Smooth muscle cell (in vitro differentiated cells): ENCODE results near the gene ARHGAP31. TPM values are rescaled to one million over a fixed set of nuclear protein-coding genes. Genes with fewer than 3 reads are reported as not detected.
"Not testable (repeated sequence)": the region's sequence is repeated elsewhere in the genome, so short reads cannot be mapped to it uniquely, and the experiment has no call there.

Experiments used
- DNase-seq: peaks from one replicate; lab custom pipeline; 2025; ENCODE audit not compliant: unreplicated experiment; lab: John Stamatoyannopoulos, UW
- H2AFZ ChIP-seq: fragments of 200-600 bp; sonication (generic); 2 replicates; pipeline ENCODE4 v1.6.0; 2016; ENCODE audit warnings: antibody characterized with exemption, low read depth, mild to moderate bottlenecking
- H3F3A ChIP-seq: fragments of 200-600 bp; sonication (generic); 2 replicates; pipeline ENCODE4 v1.6.0; 2017; ENCODE audit warnings: antibody characterized with exemption, low read depth
- H3K27ac ChIP-seq: fragments of 200-600 bp; sonication (generic); 2 replicates; pipeline ENCODE4 v1.5.1; 2016; ENCODE audit warnings: low read depth, mild to moderate bottlenecking
- H3K27me3 ChIP-seq: fragments of 200-600 bp; sonication (generic); 2 replicates; pipeline ENCODE4 v1.6.1; 2016; ENCODE audit warnings: low read depth, mild to moderate bottlenecking
- H3K36me3 ChIP-seq: fragments of 200-600 bp; sonication (generic); 2 replicates; pipeline ENCODE4 v1.5.1; 2016; ENCODE audit warnings: low read depth
- H3K4me1 ChIP-seq: fragments of 200-600 bp; sonication (generic); 2 replicates; pipeline ENCODE4 v1.5.1; 2016; ENCODE audit warnings: low read depth
- H3K4me2 ChIP-seq: fragments of 200-600 bp; sonication (generic); 2 replicates; pipeline ENCODE4 v1.6.0; 2016; ENCODE audit warnings: mild to moderate bottlenecking
- H3K4me3 ChIP-seq: fragments of 200-600 bp; sonication (generic); 2 replicates; pipeline ENCODE4 v1.5.1; 2016; ENCODE audit warnings: mild to moderate bottlenecking
- H3K79me2 ChIP-seq: fragments of 200-600 bp; sonication (generic); 2 replicates; pipeline ENCODE4 v1.6.0; 2016; ENCODE audit warnings: low read depth, mild to moderate bottlenecking
- H3K9ac ChIP-seq: fragments of 200-600 bp; sonication (generic); 2 replicates; pipeline ENCODE4 v1.6.0; 2016; ENCODE audit warnings: low read depth
- H3K9me3 ChIP-seq: fragments of 200-600 bp; sonication (generic); replicated peaks from 2 replicates; pipeline ENCODE4 v1.5.1; 2016; ENCODE audit warnings: low read depth
- H4K20me1 ChIP-seq: fragments of 200-600 bp; sonication (generic); 2 replicates; pipeline ENCODE4 v1.6.0; 2016; ENCODE audit warnings: low read depth
- CTCF ChIP-seq: fragments of 200-600 bp; sonication (generic); IDR thresholded peaks from 2 replicates; pipeline ENCODE4 v1.5.1; 2017; ENCODE audit warnings: borderline replicate concordance, mild to moderate bottlenecking, antibody characterized with exemption; ENCODE audit not compliant: insufficient read depth, poor library complexity, severe bottlenecking
- WGBS: methylation state at CpG from one replicate; pipeline ENCODE4 v1.1.7; 2016; ENCODE audit warnings: low lambda C conversion rate; 5-methylcytosine and 5-hydroxymethylcytosine counted together
- polyA plus RNA-seq: library from polyadenylated mRNA; unstranded; fragments of >200 nt; fragmentation: Nextera tagmentation; extraction: Ambion mirVana; gene quantifications from 2 replicates; pipeline ENCODE4 v1.2.1, GENCODE V29; 2016
- total RNA-seq: library from RNA; depleted of rRNA; stranded (reverse); fragments of >200 nt; gene quantifications from 2 replicates; pipeline ENCODE4 v1.2.3, GENCODE V29; 2014

ARHGAP31 gene
- total and polyA plus RNA-seq, 2 experiments from 2014 or later = 6.1 to 10.9 TPM

DNA sequence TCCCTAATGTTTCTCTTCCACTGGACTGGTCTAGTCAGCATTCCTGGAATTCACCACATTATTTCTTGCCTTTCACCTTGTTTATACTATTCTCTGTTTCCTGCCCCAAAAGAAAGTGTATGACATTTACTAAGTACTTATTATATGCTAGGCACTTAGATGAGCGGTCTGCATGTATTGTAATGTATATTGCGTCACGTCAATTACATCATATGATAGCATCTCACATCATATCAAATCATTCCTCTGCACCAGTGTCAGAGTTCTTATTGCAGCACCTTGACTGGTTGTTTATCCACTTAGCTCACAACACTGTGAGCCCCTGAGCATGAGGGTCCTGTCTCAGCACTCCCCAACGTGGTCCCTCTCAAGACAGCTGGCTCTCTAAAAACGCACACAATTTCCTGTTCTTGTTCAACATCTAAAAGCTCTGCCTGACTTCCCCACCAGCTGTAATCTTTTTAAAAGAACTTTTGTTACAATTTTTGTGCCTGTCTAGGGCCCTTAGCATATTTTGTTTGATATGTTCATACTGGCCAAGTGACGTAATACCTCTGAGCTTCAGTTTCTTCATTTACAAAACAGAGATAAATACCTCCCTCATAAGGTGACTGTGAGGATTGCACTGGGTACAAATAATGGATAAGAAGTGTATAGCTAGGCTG lies 58.8 kb downstream of the ARHGAP31 start:
- WGBS = 70% methylated on average over 6 of the region's 6 CpGs
- DNase-seq = no peak
- H2AFZ ChIP-seq = no peak overlapping the region
- H3K9me3 ChIP-seq = no peaks in the 10 kb centered on the region
- no peak overlapping the region for H3K9ac ChIP-seq
- no peaks in the 10 kb centered on the region for H3K79me2 ChIP-seq
- no peak overlapping the region for H3K4me2 ChIP-seq
- peak; percentile 27 for TF ChIP-seq CTCF
- no peaks in the 10 kb centered on the region for H3K27me3 ChIP-seq
- H3K36me3 ChIP-seq = no peaks in the 10 kb centered on the region
- H4K20me1 ChIP-seq = peaks cover 8% of the 10 kb centered on the region
- H3F3A ChIP-seq = no peaks in the 10 kb centered on the region
- no peak overlapping the region for H3K4me3 ChIP-seq
- H3K27ac ChIP-seq = peak overlapping the region; percentile 83
- peaks cover 52% of the 10 kb centered on the region for H3K4me1 ChIP-seq

GRCh38 chr3:119355608-119356007 lies 61.4 kb downstream of the ARHGAP31 start:
- H3K27ac ChIP-seq, H3K36me3 ChIP-seq, H3K9me3 ChIP-seq, H2AFZ ChIP-seq, H3K79me2 ChIP-seq, H4K20me1 ChIP-seq, H3K9ac ChIP-seq, H3K4me2 ChIP-seq, DNase-seq, H3K4me3 ChIP-seq, H3K27me3 ChIP-seq, H3F3A ChIP-seq: not testable (repeated sequence)
- H3K4me1 ChIP-seq = peaks cover 43% of the 10 kb centered on the region
- 95% methylated on average over 5 of the region's 5 CpGs for WGBS

DNA sequence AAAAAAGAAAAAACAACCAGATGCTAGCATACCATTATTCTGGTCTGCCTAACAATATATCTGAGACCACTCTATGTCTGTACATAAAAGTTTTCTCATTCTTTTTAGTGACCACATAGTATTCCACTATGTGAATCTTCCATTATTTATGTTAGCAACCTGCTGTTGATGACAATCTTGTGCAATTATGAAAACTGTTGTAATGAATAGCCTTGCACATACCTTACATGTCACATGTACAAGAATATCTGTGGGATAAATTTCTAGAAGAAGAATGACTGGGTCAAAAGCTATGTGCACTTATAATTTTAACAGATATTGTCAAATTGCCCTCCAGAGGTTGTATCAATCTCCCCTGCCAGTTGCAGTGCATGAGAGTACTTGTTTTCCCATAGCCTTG lies 62.5 kb downstream of the ARHGAP31 start:
- Histone ChIP-seq H3K36me3 (no peaks in the 10 kb centered on the region), H3K9me3 (no peaks in the 10 kb centered on the region), H3K79me2 (peaks cover 8% of the 10 kb centered on the region), H2AFZ (no peak overlapping the region), H3K4me3 (no peak overlapping the region), H3K9ac (no peak overlapping the region), H3K27ac (no peak overlapping the region), H3K4me1 (peaks cover 35% of the 10 kb centered on the region), H3F3A (peaks cover 5% of the 10 kb centered on the region), H4K20me1 (peaks cover 8% of the 10 kb centered on the region), H3K27me3 (no peaks in the 10 kb centered on the region), H3K4me2 (no peak overlapping the region)
- no peak for TF ChIP-seq CTCF
- no peak for DNase-seq

- Histone ChIP-seq H3K4me2 (no peak overlapping the region), H3F3A (peaks cover 5% of the 10 kb centered on the region), H3K27ac (no peak overlapping the region), H3K79me2 (peaks cover 8% of the 10 kb centered on the region), H3K27me3 (no peaks in the 10 kb centered on the region), H2AFZ (no peak overlapping the region), H4K20me1 (peaks cover 8% of the 10 kb centered on the region), H3K4me3 (no peak overlapping the region), H3K9ac (no peak overlapping the region), H3K4me1 (peaks cover 30% of the 10 kb centered on the region), H3K9me3 (no peaks in the 10 kb centered on the region), H3K36me3 (no peaks in the 10 kb centered on the region)
- no peak for TF ChIP-seq CTCF
- WGBS = 28% methylated on average over 6 of the region's 6 CpGs
- no peak for DNase-seq
Measured at GRCh38 chr3:119357190-119357589, 63.0 kb downstream of the ARHGAP31 start.
